Erythroblast (primary cell): ENCODE data around the gene CSNK2A1.
"Not testable (repeated sequence)": the region's sequence is repeated elsewhere in the genome, so short reads cannot be mapped to it uniquely, and the experiment has no call there.

ENCODE experiments used
- DNase-seq, 2 experiments: peaks; one replicate each; lab custom pipeline; 2025; lab: John Stamatoyannopoulos, UW
- GATA1 ChIP-seq: IDR thresholded peaks from 2 replicates; pipeline ENCODE4 v1.6.1; 2011; ENCODE audit warnings: low read depth, mild to moderate bottlenecking, control low read depth, low read length, moderate library complexity
- POLR2A ChIP-seq: IDR thresholded peaks from 2 replicates; pipeline ENCODE4 v1.6.1; 2011; ENCODE audit warnings: mild to moderate bottlenecking, low read length

The CSNK2A1 gene

DNA sequence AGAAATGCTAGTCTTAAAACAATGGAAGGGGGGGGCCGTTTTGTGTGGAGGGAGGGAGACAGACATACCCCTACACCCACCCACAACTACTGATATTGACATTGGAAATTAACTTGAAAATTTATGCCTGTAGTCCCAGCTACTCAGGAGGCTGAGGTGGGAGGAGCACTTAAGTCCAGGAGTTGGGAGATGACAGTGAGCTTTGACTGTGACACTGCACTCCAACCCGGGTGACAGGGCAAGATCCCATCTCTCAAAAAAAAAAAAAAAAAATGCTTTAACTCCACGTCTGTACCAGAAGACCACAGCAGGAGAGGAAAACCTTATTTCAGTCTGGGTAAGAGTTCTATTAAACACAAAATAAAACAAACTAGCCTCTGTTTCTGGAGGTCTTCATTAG lies 83.4 kb downstream of the CSNK2A1 start:
- peak; percentile 92 to 94 for DNase-seq
- TF ChIP-seq POLR2A (peak; percentile 32), GATA1 (no peak)

DNA sequence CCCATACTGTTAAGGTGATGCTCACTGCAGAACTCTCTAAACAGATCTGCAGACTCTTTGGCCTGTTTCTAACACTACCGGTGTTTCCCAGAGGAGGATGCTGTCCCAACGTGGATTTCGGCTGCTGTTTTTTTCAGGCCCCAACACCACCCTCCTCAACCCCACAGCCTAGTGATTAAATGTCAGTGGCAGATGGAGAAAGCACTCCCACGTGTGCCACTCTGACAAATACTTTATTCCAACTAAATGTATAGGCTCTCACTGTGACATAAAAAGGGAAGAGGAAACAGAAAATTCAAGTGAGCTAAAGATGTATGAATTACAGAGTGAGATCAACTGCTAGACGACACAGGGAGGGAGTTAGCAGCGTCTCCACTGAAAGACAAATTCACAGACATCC lies 84.8 kb downstream of the CSNK2A1 start:
- DNase-seq, result peak in 1 of 2 experiments; percentile 33
- TF ChIP-seq GATA1, result no peak
- TF ChIP-seq POLR2A, result no peak

DNA sequence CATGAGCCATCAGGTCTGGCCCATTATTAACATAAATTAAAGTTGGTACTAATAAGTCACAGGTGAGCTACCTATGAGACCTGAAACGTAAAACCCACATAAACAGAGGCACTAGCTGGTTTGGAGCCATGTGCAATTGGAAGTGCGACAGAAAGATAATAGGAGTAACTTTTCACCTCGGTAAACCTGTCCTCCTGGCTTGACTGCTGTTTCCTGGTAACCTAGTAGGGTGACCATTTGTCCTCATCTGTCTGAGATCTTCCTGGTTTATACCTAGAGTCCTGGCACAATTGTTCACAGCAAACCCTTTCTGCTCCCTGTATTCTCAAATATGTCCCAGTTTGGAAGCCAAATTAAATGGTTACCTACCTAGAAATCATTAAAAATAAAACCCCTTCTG lies 88.6 kb downstream of the CSNK2A1 start:
- DNase-seq, result no peak
- TF ChIP-seq GATA1 (no peak), POLR2A (no peak)

DNA sequence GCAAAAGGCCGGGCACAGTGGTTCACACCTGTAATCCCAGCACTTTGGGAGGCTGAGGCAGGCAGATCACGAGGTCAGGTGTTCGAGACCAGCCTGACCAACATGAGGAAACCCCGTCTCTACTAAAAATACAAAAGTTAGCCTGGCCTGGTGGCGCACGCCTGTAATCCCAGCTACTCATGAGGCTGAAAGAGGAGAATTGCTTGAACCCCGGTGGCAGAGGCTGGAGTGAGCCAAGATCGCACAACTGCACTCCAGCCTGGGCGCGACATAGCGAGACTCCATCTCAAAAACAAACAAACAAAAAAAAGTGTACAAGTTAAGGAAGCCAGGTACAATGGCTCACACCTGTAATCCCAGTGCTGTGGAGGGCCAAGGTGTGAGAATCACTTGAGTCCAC lies 91.6 kb downstream of the CSNK2A1 start:
- DNase-seq, result not testable (repeated sequence)

DNA sequence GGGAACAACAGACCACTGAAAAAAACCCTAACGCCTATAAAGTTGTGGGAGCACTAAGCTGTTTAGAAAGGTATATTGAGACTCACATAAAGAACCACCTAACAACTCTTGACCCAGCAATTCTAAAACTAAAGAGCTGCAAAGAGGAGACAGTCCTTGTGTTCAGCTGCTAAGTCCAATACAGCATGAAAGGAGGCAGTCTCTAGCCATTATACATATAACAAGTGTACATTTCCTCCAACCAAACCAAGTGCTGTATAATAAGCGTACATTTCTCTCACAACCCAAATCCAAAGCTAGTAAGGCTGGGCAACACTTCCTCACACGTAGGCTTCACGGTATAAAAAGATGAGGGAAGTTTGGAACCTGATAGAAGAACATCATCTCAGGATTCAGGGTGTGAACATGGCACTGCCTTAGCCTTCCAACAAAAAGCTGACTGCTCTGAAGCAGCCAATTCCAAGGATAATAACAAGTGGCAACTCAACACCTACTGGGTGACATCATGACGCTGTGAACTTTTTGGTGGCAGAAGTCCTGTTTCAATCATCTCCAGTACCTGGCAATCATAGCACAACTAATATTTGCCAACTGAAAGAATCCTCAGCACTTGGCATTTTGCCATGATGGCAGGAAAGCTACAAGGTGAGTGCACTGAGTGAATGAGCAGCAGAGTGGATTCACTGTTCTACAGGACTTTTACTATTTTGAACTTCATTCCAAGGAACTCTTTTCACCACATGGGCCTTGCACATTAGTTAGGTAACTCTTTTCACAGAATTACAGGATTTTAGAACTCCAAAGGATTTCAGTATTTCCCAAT lies 97.9 kb downstream of the CSNK2A1 start:
- peak in 1 of 2 experiments; percentile 26 for DNase-seq
- TF ChIP-seq POLR2A, result no peak
- TF ChIP-seq GATA1, result no peak

DNA sequence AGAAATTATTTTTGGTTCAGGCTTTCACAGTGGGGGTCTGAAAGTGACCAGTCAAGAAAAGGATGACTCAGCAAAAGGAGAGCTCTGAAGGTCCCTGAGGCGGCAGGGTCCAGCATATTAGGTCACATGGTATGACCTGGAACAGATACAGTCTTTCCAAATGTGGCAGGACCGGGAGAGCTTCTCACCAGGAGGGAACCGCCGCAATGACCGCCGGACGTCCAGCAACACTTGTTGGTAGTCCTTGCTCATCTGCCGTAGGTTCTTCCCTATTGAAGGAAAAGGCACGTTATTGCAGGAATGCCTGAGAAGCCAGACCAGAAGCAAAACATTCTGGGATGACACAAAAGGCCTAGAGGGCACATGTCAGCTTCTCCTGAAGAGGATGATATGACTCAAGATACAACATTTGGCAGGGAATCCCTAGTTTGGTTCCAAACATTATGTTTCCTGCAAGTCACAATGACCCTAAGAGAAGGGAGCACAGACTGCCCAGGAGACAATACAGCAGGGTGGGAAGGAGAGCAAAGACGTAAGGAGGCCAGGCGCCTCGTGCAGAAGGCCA lies 98.6 kb downstream of the CSNK2A1 start:
- DNase-seq, result no peak
- TF ChIP-seq POLR2A (no peak), GATA1 (no peak)

GRCh38 chr20:444117-444516 lies 99.5 kb downstream of the CSNK2A1 start:
- no peak for TF ChIP-seq GATA1
- TF ChIP-seq POLR2A, result no peak
- DNase-seq, result no peak

- no peak for TF ChIP-seq POLR2A
- TF ChIP-seq GATA1, result no peak
- DNase-seq, result no peak
These were observed 100.3 kb downstream of the CSNK2A1 start for GRCh38 chr20:443223-443775.

DNA sequence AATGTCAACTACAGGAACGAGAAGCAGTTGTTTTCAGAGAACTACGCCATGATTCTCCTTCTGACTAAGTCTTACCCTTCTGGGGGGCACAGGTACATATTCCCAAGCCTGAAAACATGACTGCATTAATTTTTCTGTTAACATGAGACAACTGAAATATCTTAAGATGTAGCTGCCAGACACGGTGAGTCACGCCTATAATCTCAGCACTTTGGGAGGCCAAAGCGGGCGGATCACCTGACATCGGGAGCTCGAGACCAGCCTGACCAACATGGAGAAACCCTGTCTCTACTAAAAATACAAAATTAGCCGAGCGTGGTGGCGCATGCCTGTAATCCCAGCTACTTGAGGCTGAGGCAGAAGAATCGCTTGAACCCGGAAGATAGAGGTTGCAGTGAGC lies 103.0 kb downstream of the CSNK2A1 start:
- TF ChIP-seq POLR2A (no peak), GATA1 (no peak)
- DNase-seq, result no peak

DNA sequence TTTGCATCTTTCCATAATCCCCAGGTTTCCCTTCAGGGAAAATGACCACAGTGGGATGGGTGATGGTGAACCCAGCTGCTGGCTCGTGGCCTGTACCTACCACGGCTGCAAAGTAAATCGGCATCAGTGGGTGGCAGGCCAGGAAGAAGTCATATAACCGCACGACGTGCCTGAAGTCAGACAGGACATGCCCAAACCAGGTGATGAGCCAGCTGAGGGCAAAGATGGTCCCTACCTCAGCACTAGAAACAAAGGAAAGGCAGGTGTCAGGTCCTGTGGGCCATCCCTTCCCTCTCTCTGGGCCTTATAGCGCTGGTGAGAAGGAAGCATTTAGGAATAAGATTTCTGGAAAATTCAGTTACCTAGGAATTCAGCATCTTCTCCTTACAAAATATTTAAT lies 103.4 kb downstream of the CSNK2A1 start:
- DNase-seq, result no peak
- no peak for TF ChIP-seq POLR2A
- no peak for TF ChIP-seq GATA1

- TF ChIP-seq GATA1, result no peak
- TF ChIP-seq POLR2A, result no peak
- peak in 1 of 2 experiments; percentile 21 for DNase-seq
These were observed 104.8 kb downstream of the CSNK2A1 start for GRCh38 chr20:438571-439469.

GRCh38 chr20:437787-438486 lies 105.7 kb downstream of the CSNK2A1 start:
- TF ChIP-seq POLR2A, result no peak
- TF ChIP-seq GATA1, result no peak
- no peak for DNase-seq

GRCh38 chr20:436476-436875 lies 107.1 kb downstream of the CSNK2A1 start:
- TF ChIP-seq POLR2A, result no peak
- no peak for TF ChIP-seq GATA1
- no peak for DNase-seq

GRCh38 chr20:435558-435957 lies 108.0 kb downstream of the CSNK2A1 start:
- DNase-seq, result no peak
- TF ChIP-seq GATA1 (no peak), POLR2A (no peak)
